HG03520 (cell line): Measurements from ENCODE around the gene SERPINE1.

Experiments
- ATAC-seq: cut with Tn5 transposase; IDR thresholded peaks from one replicate; pipeline ENCODE4 v1.9.1; 2021; ENCODE audit warnings: mild to moderate bottlenecking, moderate library complexity; ENCODE audit not compliant: unreplicated experiment

Gene SERPINE1

DNA sequence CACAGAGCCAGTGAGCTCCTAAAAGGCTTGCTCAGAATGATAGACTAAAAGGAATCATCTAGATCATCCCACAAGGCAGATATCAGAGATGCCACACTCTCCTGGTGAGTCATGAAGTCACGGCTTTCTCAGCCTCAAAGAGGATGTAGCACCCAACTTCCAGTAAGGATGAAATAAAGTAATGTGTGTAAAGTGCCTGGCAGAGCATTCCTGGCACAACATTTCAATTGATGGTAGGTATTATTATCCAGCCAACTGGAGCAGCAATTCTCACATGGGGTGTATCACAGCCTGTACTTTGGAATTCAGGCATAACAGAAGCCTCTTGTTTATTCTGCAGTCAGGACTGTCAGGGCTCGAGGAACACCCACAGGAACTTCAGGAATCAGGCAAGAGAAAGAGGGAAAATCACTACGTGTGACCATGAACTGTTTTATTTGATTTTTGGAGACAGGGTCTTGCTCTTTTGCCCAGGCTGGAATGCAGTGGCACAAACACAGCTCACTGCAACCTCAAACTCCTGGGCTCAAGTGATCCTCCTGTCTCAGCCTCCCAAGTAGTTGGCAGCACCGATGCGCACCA lies 58.4 kb downstream of the SERPINE1 start:
- ATAC-seq = no peak

- no peak for ATAC-seq
These were observed 59.3 kb downstream of the SERPINE1 start for GRCh38 chr7:101186194-101186593.

GRCh38 chr7:101186844-101187428 lies 60.0 kb downstream of the SERPINE1 start:
- no peak for ATAC-seq
